ENCODE measurements around the gene PEX7. TPM values are rescaled to one million over a fixed set of nuclear protein-coding genes. Genes with fewer than 3 reads are reported as not detected.

The PEX7 gene
- total and polyA plus RNA-seq, 2 experiments from 2014 or later, result 11.8 to 13.5 TPM

DNA sequence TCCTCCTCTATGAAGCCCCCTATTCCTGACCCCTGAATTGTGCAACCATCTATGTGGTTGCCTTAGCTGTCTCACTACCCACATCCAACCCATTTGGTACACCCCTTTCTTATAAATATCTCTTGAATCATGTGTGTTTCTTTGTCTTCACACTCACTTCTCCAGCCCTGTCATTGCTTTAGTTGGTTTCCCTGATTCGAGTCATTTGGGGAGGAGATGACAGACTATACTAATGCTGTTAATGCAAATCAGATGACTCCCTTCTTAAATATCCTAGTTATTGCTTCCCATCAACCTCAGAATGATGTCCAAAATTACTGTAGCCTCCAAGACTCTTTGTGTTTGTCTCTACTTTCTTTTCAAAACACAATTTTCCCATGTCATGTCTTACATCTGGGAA lies 122.7 kb downstream of the PEX7 start:
- DNase-seq (ENCODE audit: low spot score) (no peak), ATAC-seq (no peak)
- Mint-ChIP-seq H3K36me3 (ENCODE audit: low read depth) (peaks cover 15% of the 10 kb centered on the region), H3K4me1 (peaks cover 6% of the 10 kb centered on the region), H3K27me3 (ENCODE audit: insufficient read depth, low read depth, poor library complexity) (peaks cover 2% of the 10 kb centered on the region), H3K4me3 (no peak overlapping the region), H3K27ac (no peak overlapping the region), H3K9me3 (peaks cover 17% of the 10 kb centered on the region)
- H3K36me3 ChIP-seq (ENCODE audit: insufficient read depth), result no peaks in the 10 kb centered on the region
- H3K27ac ChIP-seq (ENCODE audit: low read depth), result no peak overlapping the region
- no peaks in the 10 kb centered on the region for H3K27me3 ChIP-seq (ENCODE audit: insufficient read depth)
- H3K4me3 ChIP-seq, result no peak overlapping the region
- no peaks in the 10 kb centered on the region for H3F3A ChIP-seq (replicated peaks; ENCODE audit: low read depth)
- TF ChIP-seq POLR2AphosphoS5 (IDR thresholded peaks at IDR 0.05; ENCODE audit: low read depth), result no peak
- peaks cover 5% of the 10 kb centered on the region; the same call in 1 of the 2 replicates for H3K4me1 ChIP-seq (ENCODE audit: insufficient read depth)
- peaks cover 19% of the 10 kb centered on the region for H3K9me2 ChIP-seq (ENCODE audit: insufficient read depth)
- no peaks in the 10 kb centered on the region for H3K79me2 ChIP-seq (replicated peaks; ENCODE audit: insufficient read depth)
- H3K4me2 ChIP-seq, result no peak overlapping the region
- H2AFZ ChIP-seq, result no peak overlapping the region
- no peaks in the 10 kb centered on the region for H4K20me1 ChIP-seq (replicated peaks; ENCODE audit: insufficient read depth)

DNA sequence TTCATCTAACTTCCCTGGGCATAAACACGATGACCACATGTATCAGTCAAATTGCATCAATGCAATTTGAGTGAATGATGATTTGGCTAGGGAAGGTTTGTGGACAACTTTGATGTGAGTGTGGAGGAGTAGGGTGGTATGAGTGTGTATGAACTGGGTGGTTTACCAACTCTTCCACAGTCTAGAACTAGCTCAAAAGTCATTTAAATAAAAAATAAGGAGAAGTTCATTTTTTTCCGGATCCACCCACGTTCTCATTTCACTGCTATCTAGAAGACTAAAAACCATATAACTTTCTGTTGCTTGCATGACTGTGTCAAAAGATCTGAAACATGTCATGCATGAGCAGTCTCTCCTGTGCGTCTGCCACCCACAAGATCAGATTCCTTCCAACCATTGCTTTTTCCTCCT lies 123.3 kb downstream of the PEX7 start:
- H3K36me3 ChIP-seq (ENCODE audit: insufficient read depth), result no peaks in the 10 kb centered on the region
- H3F3A ChIP-seq (replicated peaks; ENCODE audit: low read depth), result no peaks in the 10 kb centered on the region
- H3K9me3 Mint-ChIP-seq, result peaks cover 17% of the 10 kb centered on the region
- no peak overlapping the region for H3K4me3 ChIP-seq
- H3K27me3 Mint-ChIP-seq (ENCODE audit: insufficient read depth, low read depth, poor library complexity), result peaks cover 2% of the 10 kb centered on the region
- H3K4me1 Mint-ChIP-seq, result peaks cover 6% of the 10 kb centered on the region
- peaks cover 15% of the 10 kb centered on the region for H3K36me3 Mint-ChIP-seq (ENCODE audit: low read depth)
- no peak overlapping the region for H3K27ac Mint-ChIP-seq
- no peaks in the 10 kb centered on the region for H3K27me3 ChIP-seq (ENCODE audit: insufficient read depth)
- peaks cover 20% of the 10 kb centered on the region for H3K9me2 ChIP-seq (ENCODE audit: insufficient read depth)
- ATAC-seq (no peak), DNase-seq (ENCODE audit: low spot score) (no peak)
- peaks cover 5% of the 10 kb centered on the region; the same call in 1 of the 2 replicates for H3K4me1 ChIP-seq (ENCODE audit: insufficient read depth)
- no peak overlapping the region for H3K4me3 Mint-ChIP-seq
- no peak overlapping the region for H3K27ac ChIP-seq (ENCODE audit: low read depth)
- H3K4me2 ChIP-seq, result no peak overlapping the region
- H3K79me2 ChIP-seq (replicated peaks; ENCODE audit: insufficient read depth), result no peaks in the 10 kb centered on the region
- H4K20me1 ChIP-seq (replicated peaks; ENCODE audit: insufficient read depth), result no peaks in the 10 kb centered on the region
- no peak for TF ChIP-seq REST (IDR thresholded peaks at IDR 0.05; ENCODE audit: unreplicated experiment)
- TF ChIP-seq, protein P1, sequence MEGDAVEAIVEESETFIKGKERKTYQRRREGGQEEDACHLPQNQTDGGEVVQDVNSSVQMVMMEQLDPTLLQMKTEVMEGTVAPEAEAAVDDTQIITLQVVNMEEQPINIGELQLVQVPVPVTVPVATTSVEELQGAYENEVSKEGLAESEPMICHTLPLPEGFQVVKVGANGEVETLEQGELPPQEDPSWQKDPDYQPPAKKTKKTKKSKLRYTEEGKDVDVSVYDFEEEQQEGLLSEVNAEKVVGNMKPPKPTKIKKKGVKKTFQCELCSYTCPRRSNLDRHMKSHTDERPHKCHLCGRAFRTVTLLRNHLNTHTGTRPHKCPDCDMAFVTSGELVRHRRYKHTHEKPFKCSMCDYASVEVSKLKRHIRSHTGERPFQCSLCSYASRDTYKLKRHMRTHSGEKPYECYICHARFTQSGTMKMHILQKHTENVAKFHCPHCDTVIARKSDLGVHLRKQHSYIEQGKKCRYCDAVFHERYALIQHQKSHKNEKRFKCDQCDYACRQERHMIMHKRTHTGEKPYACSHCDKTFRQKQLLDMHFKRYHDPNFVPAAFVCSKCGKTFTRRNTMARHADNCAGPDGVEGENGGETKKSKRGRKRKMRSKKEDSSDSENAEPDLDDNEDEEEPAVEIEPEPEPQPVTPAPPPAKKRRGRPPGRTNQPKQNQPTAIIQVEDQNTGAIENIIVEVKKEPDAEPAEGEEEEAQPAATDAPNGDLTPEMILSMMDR (conservative IDR thresholded peaks at IDR 0.05; ENCODE audit: low read depth in 2 of 2), result no peak
- TF ChIP-seq ZNF331 (CRISPR knock-in tag; IDR thresholded peaks at IDR 0.05; ENCODE audit: low read depth), result no peak
- TF ChIP-seq, protein P2, sequence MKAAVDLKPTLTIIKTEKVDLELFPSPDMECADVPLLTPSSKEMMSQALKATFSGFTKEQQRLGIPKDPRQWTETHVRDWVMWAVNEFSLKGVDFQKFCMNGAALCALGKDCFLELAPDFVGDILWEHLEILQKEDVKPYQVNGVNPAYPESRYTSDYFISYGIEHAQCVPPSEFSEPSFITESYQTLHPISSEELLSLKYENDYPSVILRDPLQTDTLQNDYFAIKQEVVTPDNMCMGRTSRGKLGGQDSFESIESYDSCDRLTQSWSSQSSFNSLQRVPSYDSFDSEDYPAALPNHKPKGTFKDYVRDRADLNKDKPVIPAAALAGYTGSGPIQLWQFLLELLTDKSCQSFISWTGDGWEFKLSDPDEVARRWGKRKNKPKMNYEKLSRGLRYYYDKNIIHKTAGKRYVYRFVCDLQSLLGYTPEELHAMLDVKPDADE (IDR thresholded peaks at IDR 0.05), result no peak
- TF ChIP-seq POLR2AphosphoS5 (IDR thresholded peaks at IDR 0.05; ENCODE audit: low read depth), result no peak
- TF ChIP-seq ZNF114 (CRISPR knock-in tag; IDR thresholded peaks at IDR 0.05), result no peak
- no peak for TF ChIP-seq JUNB (IDR thresholded peaks at IDR 0.05; ENCODE audit: unreplicated experiment)
- TF ChIP-seq, protein P3, sequence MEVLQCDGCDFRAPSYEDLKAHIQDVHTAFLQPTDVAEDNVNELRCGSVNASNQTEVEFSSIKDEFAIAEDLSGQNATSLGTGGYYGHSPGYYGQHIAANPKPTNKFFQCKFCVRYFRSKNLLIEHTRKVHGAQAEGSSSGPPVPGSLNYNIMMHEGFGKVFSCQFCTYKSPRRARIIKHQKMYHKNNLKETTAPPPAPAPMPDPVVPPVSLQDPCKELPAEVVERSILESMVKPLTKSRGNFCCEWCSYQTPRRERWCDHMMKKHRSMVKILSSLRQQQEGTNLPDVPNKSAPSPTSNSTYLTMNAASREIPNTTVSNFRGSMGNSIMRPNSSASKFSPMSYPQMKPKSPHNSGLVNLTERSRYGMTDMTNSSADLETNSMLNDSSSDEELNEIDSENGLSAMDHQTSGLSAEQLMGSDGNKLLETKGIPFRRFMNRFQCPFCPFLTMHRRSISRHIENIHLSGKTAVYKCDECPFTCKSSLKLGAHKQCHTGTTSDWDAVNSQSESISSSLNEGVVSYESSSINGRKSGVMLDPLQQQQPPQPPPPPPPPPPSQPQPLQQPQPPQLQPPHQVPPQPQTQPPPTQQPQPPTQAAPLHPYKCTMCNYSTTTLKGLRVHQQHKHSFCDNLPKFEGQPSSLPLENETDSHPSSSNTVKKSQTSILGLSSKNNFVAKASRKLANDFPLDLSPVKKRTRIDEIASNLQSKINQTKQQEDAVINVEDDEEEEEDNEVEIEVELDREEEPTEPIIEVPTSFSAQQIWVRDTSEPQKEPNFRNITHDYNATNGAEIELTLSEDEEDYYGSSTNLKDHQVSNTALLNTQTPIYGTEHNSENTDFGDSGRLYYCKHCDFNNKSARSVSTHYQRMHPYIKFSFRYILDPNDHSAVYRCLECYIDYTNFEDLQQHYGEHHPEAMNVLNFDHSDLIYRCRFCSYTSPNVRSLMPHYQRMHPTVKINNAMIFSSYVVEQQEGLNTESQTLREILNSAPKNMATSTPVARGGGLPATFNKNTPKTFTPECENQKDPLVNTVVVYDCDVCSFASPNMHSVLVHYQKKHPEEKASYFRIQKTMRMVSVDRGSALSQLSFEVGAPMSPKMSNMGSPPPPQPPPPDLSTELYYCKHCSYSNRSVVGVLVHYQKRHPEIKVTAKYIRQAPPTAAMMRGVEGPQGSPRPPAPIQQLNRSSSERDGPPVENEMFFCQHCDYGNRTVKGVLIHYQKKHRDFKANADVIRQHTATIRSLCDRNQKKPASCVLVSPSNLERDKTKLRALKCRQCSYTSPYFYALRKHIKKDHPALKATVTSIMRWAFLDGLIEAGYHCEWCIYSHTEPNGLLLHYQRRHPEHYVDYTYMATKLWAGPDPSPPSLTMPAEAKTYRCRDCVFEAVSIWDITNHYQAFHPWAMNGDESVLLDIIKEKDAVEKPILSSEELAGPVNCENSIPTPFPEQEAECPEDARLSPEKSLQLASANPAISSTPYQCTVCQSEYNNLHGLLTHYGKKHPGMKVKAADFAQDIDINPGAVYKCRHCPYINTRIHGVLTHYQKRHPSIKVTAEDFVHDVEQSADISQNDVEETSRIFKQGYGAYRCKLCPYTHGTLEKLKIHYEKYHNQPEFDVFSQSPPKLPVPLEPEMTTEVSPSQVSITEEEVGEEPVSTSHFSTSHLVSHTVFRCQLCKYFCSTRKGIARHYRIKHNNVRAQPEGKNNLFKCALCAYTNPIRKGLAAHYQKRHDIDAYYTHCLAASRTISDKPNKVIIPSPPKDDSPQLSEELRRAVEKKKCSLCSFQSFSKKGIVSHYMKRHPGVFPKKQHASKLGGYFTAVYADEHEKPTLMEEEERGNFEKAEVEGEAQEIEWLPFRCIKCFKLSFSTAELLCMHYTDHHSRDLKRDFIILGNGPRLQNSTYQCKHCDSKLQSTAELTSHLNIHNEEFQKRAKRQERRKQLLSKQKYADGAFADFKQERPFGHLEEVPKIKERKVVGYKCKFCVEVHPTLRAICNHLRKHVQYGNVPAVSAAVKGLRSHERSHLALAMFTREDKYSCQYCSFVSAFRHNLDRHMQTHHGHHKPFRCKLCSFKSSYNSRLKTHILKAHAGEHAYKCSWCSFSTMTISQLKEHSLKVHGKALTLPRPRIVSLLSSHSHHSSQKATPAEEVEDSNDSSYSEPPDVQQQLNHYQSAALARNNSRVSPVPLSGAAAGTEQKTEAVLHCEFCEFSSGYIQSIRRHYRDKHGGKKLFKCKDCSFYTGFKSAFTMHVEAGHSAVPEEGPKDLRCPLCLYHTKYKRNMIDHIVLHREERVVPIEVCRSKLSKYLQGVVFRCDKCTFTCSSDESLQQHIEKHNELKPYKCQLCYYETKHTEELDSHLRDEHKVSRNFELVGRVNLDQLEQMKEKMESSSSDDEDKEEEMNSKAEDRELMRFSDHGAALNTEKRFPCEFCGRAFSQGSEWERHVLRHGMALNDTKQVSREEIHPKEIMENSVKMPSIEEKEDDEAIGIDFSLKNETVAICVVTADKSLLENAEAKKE (CRISPR knock-in tag; IDR thresholded peaks at IDR 0.05), result no peak
- no peak for TF ChIP-seq EZH2phosphoT487 (IDR thresholded peaks at IDR 0.05; ENCODE audit: unreplicated experiment)
- no peak for TF ChIP-seq STAT1 (IDR thresholded peaks at IDR 0.05; ENCODE audit: unreplicated experiment)
- H2AFZ ChIP-seq, result no peak overlapping the region
